Skin epidermis (tissue), 12 donors: Measurements from ENCODE around the gene FRAT2.

ENCODE experiments used
- H3K27ac ChIP-seq, 21 experiments: fragments of 200-600 bp; sonication (generic) in 11 of 21; one replicate each; pipeline ENCODE4 v1.5.0; 2020; ENCODE audit warnings: mild to moderate bottlenecking in 3 of 21, inconsistent platforms in 2 of 21, moderate library complexity in 2 of 21
- H3K4me3 ChIP-seq, 7 experiments: fragments of 200-600 bp; sonication (generic) in 2 of 7; one replicate each; pipeline ENCODE4 v1.5.0; 2020; ENCODE audit warnings: inconsistent platforms in 2 of 7, mild to moderate bottlenecking in 2 of 7, moderate library complexity in 1 of 7

The FRAT2 gene

GRCh38 chr10:97329766-97330165, 4.8 kb downstream of the FRAT2 start:
- Histone ChIP-seq H3K27ac (no peak overlapping the region), H3K4me3 (no peak overlapping the region)

- no peak overlapping the region for H3K4me3 ChIP-seq
- no peak overlapping the region for H3K27ac ChIP-seq
Observed at GRCh38 chr10:97328646-97329453, 5.7 kb downstream of the FRAT2 start.

- Histone ChIP-seq H3K27ac (no peak overlapping the region), H3K4me3 (no peak overlapping the region)
Observed at GRCh38 chr10:97327348-97328294, 6.9 kb downstream of the FRAT2 start.

GRCh38 chr10:97325754-97326153, 8.8 kb downstream of the FRAT2 start:
- H3K4me3 ChIP-seq: no peak overlapping the region
- H3K27ac ChIP-seq: no peak overlapping the region

- Histone ChIP-seq H3K27ac (no peak overlapping the region), H3K4me3 (no peak overlapping the region)
Observed at GRCh38 chr10:97323501-97323900, 11.0 kb downstream of the FRAT2 start.

GRCh38 chr10:97321804-97322190, 12.7 kb downstream of the FRAT2 start:
- Histone ChIP-seq H3K27ac (peak overlapping the region in 1 of 21 experiments; percentile 16), H3K4me3 (peak overlapping the region in 2 of 7 experiments; percentile 87 to 89)

GRCh38 chr10:97321032-97321803, 13.3 kb downstream of the FRAT2 start:
- peak overlapping the region; percentile 42 to 90 (median 87) for H3K4me3 ChIP-seq
- H3K27ac ChIP-seq: peak overlapping the region in 15 of 21 experiments; percentile 16 to 100 (median 98)

- Histone ChIP-seq H3K27ac (peak overlapping the region in 19 of 21 experiments; percentile 30 to 100 (median 98)), H3K4me3 (peak overlapping the region; percentile 42 to 90 (median 87))
Observed at GRCh38 chr10:97320480-97321031, 14.0 kb downstream of the FRAT2 start.

- peak overlapping the region; percentile 30 to 100 (median 98) for H3K27ac ChIP-seq
Observed at GRCh38 chr10:97319671-97320479, 14.7 kb downstream of the FRAT2 start.

GRCh38 chr10:97318772-97319651, 15.5 kb downstream of the FRAT2 start, which contains the start of gene FRAT1:
Gene FRAT1 (plus strand): TSS chr10:97319271. CDS start chr10:97319454, 183 bp downstream.
- H3K27ac ChIP-seq: peak within 1 kb of the TSS; percentile 93 to 100 (median 99)
- peak within 1 kb of the TSS; percentile 42 to 90 (median 87) for H3K4me3 ChIP-seq

More at GRCh38 chr10:97319671-97320479, 14.7 kb downstream of the FRAT2 start:
- peak overlapping the region; percentile 42 to 90 (median 87) for H3K4me3 ChIP-seq

GRCh38 chr10:97314671-97315070, 19.9 kb downstream of the FRAT2 start:
- Histone ChIP-seq H3K27ac (no peak overlapping the region), H3K4me3 (no peak overlapping the region)

GRCh38 chr10:97312897-97313296, 21.6 kb downstream of the FRAT2 start:
- Histone ChIP-seq H3K27ac (no peak overlapping the region), H3K4me3 (no peak overlapping the region)

GRCh38 chr10:97311111-97311626, 23.4 kb downstream of the FRAT2 start:
- Histone ChIP-seq H3K4me3 (no peak overlapping the region), H3K27ac (no peak overlapping the region)

- H3K27ac ChIP-seq: no peak overlapping the region
Observed at GRCh38 chr10:97307866-97308780, 26.4 kb downstream of the FRAT2 start.

GRCh38 chr10:97307441-97307840, 27.1 kb downstream of the FRAT2 start:
- Histone ChIP-seq H3K27ac (no peak overlapping the region), H3K4me3 (no peak overlapping the region)

More at GRCh38 chr10:97307866-97308780, 26.4 kb downstream of the FRAT2 start:
- H3K4me3 ChIP-seq: no peak overlapping the region
